ENCODE results near the gene RELL1. TPM values are rescaled to one million over a fixed set of nuclear protein-coding genes. Genes with fewer than 3 reads are reported as not detected.

The RELL1 gene
- total RNA-seq, 1 experiment from 2014 or later: 45.3 TPM

GRCh38 chr4:37645736-37646135, 40.4 kb downstream of the RELL1 start:
- no peaks in the 10 kb centered on the region for H3K27me3 Mint-ChIP-seq (ENCODE audit: insufficient read depth, unreplicated experiment)
- H3K9me3 Mint-ChIP-seq (ENCODE audit: unreplicated experiment): no peaks in the 10 kb centered on the region
- peaks cover 41% of the 10 kb centered on the region for H3K4me1 ChIP-seq
- ChIA-PET CTCF (no interaction called here), POLR2A (interaction anchor here (0.5 kb wide), 1 partner anchor 41 kb away, joined by 3 read pairs; no protein-coding TSS in a partner anchor)
- H3K4me1 Mint-ChIP-seq (ENCODE audit: low read depth, unreplicated experiment): peaks cover 32% of the 10 kb centered on the region
- no peaks in the 10 kb centered on the region for H3K36me3 ChIP-seq (ENCODE audit: control insufficient read depth, insufficient read depth, low read length)
- BruUV-seq (replicated peaks): no TSS peak
- H3K27me3 ChIP-seq (replicated peaks; ENCODE audit: control insufficient read depth, insufficient read depth, low read length): no peaks in the 10 kb centered on the region
- no peak overlapping the region for H3K4me3 ChIP-seq (ENCODE audit: low read depth, low read length)
- intact Hi-C loops (cut with micrococcal nuclease; ENCODE audit: unreplicated experiment): no loop called here
- no peak for TF ChIP-seq CTCF (IDR thresholded peaks at IDR 0.05; ENCODE audit: insufficient read depth in 1 of 2, low read depth in 1 of 2, low read length in 1 of 2, severe bottlenecking in 1 of 2, unreplicated experiment in 1 of 2)
- H3K36me3 Mint-ChIP-seq (ENCODE audit: insufficient read depth, unreplicated experiment): peaks cover 36% of the 10 kb centered on the region
- H3K9me3 ChIP-seq: no peaks in the 10 kb centered on the region
- H3K27ac Mint-ChIP-seq (ENCODE audit: unreplicated experiment): peak overlapping the region; percentile 83
- no peak for DNase-seq
- no peak overlapping the region for H3K4me3 Mint-ChIP-seq (ENCODE audit: unreplicated experiment)

GRCh38 chr4:37644962-37645361, 41.2 kb downstream of the RELL1 start:
- no peak overlapping the region for H3K4me3 ChIP-seq (ENCODE audit: low read depth, low read length)
- intact Hi-C loops (cut with micrococcal nuclease; ENCODE audit: unreplicated experiment): no loop called here
- no peaks in the 10 kb centered on the region for H3K36me3 ChIP-seq (ENCODE audit: control insufficient read depth, insufficient read depth, low read length)
- Mint-ChIP-seq H3K4me1 (ENCODE audit: low read depth, unreplicated experiment) (peaks cover 26% of the 10 kb centered on the region), H3K4me3 (ENCODE audit: unreplicated experiment) (no peak overlapping the region), H3K36me3 (ENCODE audit: insufficient read depth, unreplicated experiment) (peaks cover 33% of the 10 kb centered on the region), H3K27me3 (ENCODE audit: insufficient read depth, unreplicated experiment) (no peaks in the 10 kb centered on the region), H3K27ac (ENCODE audit: unreplicated experiment) (no peak overlapping the region), H3K9me3 (ENCODE audit: unreplicated experiment) (no peaks in the 10 kb centered on the region)
- ChIA-PET CTCF (no interaction called here), POLR2A (no interaction called here)
- no TSS peak for BruUV-seq (replicated peaks)
- TF ChIP-seq CTCF (IDR thresholded peaks at IDR 0.05; ENCODE audit: insufficient read depth in 1 of 2, low read depth in 1 of 2, low read length in 1 of 2, severe bottlenecking in 1 of 2, unreplicated experiment in 1 of 2): no peak
- H3K4me1 ChIP-seq: peaks cover 38% of the 10 kb centered on the region
- H3K27me3 ChIP-seq (replicated peaks; ENCODE audit: control insufficient read depth, insufficient read depth, low read length): no peaks in the 10 kb centered on the region
- H3K9me3 ChIP-seq: no peaks in the 10 kb centered on the region
- DNase-seq: no peak

- no peak for DNase-seq
- ChIA-PET POLR2A (no interaction called here), CTCF (interaction anchor here (0.9 kb wide), 1 partner anchor 25 kb away, joined by 3 read pairs; no protein-coding TSS in a partner anchor)
- no peaks in the 10 kb centered on the region for H3K27me3 Mint-ChIP-seq (ENCODE audit: insufficient read depth, unreplicated experiment)
- no peaks in the 10 kb centered on the region for H3K9me3 Mint-ChIP-seq (ENCODE audit: unreplicated experiment)
- no peak for TF ChIP-seq CTCF (IDR thresholded peaks at IDR 0.05; ENCODE audit: insufficient read depth in 1 of 2, low read depth in 1 of 2, low read length in 1 of 2, severe bottlenecking in 1 of 2, unreplicated experiment in 1 of 2)
- no peak overlapping the region for H3K27ac Mint-ChIP-seq (ENCODE audit: unreplicated experiment)
- peaks cover 15% of the 10 kb centered on the region for H3K4me1 Mint-ChIP-seq (ENCODE audit: low read depth, unreplicated experiment)
- intact Hi-C loops (cut with micrococcal nuclease; ENCODE audit: unreplicated experiment): no loop called here
- BruUV-seq (replicated peaks): no TSS peak
- peaks cover 12% of the 10 kb centered on the region for H3K4me1 ChIP-seq
- no peaks in the 10 kb centered on the region for H3K9me3 ChIP-seq
- no peaks in the 10 kb centered on the region for H3K36me3 ChIP-seq (ENCODE audit: control insufficient read depth, insufficient read depth, low read length)
- no peak overlapping the region for H3K4me3 Mint-ChIP-seq (ENCODE audit: unreplicated experiment)
- peaks cover 29% of the 10 kb centered on the region for H3K36me3 Mint-ChIP-seq (ENCODE audit: insufficient read depth, unreplicated experiment)
- H3K27me3 ChIP-seq (replicated peaks; ENCODE audit: control insufficient read depth, insufficient read depth, low read length): no peaks in the 10 kb centered on the region
- H3K4me3 ChIP-seq (ENCODE audit: low read depth, low read length): no peak overlapping the region
Measured at GRCh38 chr4:37641886-37642849, 44.0 kb downstream of the RELL1 start.

Measured in Caco-2 (cell line).